Activated CD4-positive, alpha-beta T cell treated with anti-CD3 and anti-CD28 coated beads, Interleukin-10, Interleukin-2, amounts not matched to agents 100 ng/mL and 50 ng/mL, durations not matched to agents 16 hours and 8 hours (primary cell): ENCODE data around the gene ERAS.
"Not testable (repeated sequence)": the region's sequence is repeated elsewhere in the genome, so short reads cannot be mapped to it uniquely, and the experiment has no call there.

ENCODE experiments used
- DNase-seq: peaks from one replicate; pipeline ENCODE4 v3.0.0-alpha.2; 2020

The ERAS gene

DNA sequence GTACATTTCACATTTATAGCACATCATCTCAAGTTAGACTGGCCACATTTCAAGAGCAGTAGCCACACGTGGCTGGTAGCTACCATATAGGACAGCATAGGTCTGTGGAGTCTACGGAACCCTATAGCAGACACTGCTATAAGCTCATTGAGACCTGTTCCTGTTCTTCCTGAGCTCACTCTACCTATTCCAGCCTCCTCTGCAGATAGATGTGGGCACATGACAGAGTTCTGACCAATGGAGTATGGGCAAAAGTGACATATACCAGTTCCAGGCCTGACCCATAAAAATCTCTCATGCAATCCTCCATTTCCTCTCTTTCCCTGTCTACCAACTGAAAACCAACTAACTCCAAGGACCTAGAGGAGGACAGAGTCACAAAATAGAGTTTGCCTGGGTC lies 28.0 kb upstream of the ERAS start:
- no peak for DNase-seq

DNA sequence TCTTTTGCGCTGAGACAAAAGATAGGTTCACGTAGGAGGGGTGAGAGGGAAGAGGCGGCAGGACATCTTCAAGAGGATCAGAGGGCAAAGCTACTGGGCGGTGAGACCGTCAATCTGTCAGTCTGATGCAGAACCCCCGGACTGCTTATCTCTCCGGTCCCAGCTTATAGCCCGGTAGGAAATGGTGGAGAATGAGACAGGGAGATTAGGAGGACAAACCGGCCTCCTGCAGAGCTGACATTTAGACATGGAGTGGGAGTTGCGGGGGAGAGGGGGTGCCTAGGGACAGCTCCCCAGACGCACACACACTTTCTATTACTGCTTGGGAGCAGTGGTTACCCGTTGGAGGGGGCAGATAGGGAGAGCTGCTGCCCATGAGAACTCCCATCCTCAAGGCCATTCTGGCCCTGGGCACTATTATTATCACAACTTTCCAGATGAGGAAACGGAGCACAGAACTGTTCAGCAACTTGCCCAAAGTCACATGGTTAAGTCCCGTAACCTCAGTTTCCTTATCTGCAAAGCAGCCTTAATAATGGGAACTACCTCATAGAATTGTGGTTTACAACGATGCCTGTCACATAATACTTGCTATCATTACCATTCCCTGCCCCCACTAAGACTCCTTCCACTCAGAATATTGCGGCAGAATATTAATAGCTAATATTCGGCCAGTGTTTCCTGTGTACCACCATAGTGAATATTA lies 25.6 kb upstream of the ERAS start:
- DNase-seq = no peak

DNA sequence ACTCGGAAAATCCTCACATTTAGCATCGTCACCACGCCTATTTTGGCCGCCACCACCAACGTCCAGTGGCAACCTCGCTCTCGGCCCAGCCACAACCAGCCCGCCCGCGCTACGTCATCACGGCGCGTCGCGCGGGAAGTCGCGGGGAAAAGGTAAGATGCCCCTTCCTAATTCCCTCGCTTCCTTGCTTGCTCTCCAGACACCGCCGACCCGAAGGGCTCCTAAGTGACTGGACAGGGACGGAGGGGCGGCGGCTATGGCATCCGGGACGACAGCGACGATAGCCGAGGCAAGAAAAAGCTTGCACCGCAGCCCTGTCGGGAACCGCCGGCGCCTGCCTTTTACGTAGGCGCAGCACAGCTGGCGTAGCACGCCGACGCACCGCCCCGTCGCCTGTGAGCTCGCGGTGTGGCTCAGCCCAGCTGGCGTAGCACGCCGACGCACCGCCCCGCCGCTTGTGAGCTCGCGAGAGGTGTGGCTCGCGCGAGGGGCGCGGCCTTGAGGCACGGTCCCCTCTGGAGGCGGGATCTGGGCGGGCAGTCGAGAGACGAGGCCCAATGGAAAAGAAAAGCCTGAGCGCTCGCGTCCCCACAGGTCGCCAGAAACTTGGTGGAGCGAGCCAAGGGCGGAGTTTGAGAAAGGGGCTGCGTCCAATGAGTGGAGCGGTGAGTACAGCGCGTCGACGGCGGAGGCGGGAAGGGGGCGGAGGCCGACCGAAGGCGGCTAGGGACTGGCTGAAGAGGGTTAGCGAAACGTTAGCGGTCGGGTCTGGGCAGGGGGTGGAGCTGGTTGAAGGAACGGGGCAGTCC lies 24.8 kb upstream of the ERAS start, which contains the start of gene HDAC6:
HDAC6 (plus strand) TSS at position 788 of the 809 bp plus-strand sequence. CDS start 626 bp downstream, outside the sequence.
- peak; percentile 97 for DNase-seq

DNA sequence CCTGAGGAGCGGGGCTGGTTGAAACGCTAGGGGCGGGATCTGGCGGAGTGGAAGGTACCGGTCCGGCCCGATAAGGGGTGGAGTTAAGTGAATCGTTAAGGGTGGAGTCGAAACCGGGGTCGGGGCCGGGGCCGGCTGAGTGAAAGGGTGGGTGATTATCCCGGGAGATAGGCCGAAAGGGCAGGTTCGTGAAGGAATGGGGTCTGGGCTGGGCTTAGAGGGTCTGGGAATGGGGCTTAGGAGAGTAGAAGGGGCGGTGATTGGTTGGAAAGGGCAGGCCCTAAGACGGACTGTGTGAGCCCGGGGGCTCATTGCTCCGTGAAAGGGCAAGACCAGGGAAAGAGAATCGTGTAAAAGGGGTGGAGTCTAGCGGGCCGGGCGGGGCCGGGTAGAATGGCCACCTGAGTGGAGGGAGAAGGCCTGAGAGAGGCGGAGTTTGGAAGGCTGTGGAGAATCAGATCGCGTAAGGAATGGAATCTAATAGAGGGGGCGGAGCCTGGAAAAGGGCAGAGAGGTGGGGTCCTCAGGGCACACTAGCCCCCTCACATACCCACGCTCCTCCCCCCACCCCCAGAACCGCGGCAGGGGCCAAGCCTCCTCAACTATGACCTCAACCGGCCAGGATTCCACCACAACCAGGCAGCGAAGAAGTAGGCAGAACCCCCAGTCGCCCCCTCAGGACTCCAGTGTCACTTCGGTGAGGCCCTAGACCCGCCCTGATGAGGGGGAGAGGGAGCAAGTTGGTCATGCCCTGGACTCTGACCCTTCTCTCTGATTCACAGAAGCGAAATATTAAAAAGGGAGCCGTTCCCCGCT lies 24.0 kb upstream of the ERAS start:
- DNase-seq = peak; percentile 83

DNA sequence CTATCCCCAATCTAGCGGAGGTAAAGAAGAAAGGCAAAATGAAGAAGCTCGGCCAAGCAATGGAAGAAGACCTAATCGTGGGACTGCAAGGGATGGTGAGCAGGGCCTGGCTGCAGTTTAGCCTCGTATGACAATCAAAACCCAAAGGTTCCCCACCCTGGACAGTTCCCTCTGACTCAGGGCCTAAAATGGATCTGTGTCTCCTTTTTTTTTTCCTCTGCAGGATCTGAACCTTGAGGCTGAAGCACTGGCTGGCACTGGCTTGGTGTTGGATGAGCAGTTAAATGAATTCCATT lies 23.5 kb upstream of the ERAS start:
- no peak for DNase-seq

DNA sequence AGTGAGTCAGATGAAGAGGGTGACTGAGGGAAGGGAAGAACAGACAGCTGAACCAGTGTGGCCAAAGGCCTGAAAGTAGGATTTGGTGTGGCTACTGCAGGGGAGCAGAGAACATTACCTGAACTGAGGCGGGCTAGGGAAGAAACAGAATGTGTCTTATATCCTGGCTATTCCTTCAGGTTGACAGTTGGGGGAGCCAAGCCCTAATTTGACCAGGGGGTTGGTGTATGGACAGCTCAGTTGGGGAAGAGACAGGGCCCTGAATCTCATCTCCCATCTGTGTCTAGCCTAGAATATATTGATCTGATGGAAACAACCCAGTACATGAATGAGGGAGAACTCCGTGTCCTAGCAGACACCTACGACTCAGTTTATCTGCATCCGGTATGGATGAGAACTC lies 20.2 kb upstream of the ERAS start:
- DNase-seq = peak; percentile 9

DNA sequence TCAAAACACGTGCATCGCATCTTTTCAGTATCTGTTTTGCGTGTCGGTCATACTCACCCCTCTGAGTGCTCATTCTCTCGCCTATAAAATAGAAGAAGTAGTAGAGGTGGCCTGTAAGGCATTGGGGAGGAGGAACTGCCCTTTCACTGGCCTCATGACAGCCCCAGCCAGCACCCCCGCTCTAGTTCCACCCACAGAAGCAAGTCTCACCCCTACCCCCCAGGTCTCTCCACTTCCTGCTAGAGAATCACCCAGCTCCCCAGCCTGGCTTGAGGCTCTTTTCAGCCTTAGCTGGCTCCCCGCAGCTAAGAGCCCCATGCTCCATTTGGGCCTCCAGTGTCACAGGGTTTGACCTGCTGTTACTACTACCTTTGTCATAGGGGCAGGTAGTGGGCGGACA lies 12.7 kb upstream of the ERAS start:
- no peak for DNase-seq

DNA sequence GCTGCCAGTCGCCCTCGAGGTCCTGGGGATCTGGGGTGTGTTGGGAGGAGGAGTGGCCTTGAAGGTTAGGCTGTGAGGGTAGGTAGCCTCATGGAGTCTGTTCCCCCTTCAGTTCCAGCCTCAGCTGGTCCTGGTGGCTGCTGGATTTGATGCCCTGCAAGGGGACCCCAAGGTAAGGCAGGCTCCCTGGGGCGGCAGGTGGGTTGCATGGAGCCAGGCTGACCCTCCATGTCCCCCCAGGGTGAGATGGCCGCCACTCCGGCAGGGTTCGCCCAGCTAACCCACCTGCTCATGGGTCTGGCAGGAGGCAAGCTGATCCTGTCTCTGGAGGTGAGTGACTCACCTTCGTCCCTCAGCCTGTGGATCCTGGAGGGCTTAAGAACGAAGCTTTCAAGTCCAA lies 11.6 kb upstream of the ERAS start:
- DNase-seq = no peak

DNA sequence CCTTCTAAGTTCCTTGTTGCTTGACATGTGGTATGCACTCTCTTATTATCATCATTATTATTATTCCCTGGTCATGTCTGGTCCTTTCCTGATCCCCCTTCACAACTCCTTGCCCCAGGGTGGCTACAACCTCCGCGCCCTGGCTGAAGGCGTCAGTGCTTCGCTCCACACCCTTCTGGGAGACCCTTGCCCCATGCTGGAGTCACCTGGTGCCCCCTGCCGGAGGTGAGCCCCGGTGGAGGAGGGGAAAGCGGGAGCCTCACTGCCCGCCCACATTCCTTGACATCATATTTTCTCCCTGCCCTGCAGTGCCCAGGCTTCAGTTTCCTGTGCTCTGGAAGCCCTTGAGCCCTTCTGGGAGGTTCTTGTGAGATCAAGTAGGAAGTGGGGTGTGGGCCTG lies 11.0 kb upstream of the ERAS start:
- no peak for DNase-seq

DNA sequence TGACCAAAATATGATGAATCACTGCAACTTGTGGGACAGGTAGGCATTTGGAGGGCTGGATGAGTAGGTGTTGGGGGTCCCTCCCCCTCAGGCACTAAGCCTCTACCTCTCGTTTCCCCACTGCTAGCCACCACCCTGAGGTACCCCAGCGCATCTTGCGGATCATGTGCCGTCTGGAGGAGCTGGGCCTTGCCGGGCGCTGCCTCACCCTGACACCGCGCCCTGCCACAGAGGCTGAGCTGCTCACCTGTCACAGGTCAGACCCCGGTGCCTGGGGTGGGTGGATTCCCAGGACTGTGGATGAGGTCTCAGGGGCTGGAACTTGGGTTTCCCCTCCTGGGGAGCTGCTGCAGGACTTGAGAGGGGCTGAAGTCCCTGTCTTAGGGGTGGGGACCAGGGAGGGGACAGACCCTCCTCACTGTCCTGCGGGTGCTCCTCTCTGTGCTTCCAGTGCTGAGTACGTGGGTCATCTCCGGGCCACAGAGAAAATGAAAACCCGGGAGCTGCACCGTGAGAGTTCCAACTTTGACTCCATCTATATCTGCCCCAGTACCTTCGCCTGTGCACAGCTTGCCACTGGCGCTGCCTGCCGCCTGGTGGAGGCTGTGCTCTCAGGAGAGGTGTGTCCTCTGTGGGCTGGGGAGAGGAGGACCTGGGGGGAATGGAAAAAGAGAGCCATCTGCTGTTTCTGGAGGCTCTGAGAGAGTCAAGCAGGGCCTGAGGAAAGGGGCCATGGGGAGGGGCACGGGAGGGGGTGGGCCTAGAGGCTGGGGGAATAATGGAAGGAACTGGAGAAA lies 10.1 kb upstream of the ERAS start:
- no peak for DNase-seq

DNA sequence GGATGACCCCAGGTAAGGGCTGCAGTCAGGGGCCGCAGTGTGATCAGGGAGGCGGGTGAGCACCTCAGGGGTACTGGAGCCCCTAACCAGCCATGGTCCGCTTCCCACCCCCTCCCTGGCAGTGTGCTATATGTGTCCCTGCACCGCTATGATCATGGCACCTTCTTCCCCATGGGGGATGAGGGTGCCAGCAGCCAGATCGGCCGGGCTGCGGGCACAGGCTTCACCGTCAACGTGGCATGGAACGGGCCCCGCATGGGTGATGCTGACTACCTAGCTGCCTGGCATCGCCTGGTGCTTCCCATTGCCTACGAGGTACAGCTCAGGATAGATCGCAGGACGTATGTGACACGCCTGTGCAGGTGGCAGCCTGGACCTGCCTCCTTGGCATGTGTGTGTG lies 8.2 kb upstream of the ERAS start:
- DNase-seq = no peak

DNA sequence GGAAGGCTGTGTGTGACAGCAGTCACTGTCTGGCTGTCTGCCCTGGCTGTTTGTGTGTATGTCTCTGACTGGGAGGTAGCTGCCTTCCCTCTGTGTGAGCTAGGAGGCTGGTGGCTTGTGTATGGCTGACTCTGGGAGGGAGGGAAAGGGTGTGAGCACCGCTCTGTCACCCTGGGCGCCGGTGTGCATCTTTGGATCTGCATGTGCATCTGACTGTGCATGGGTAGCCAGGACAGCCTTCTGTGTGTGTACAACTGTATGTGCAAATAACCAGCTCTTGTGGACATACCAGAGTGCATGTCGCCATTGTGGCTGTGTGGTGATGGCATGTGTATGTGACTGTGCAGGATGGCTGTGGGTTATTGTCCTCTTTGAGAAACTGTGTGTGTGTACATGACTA lies 7.4 kb upstream of the ERAS start:
- no peak for DNase-seq

DNA sequence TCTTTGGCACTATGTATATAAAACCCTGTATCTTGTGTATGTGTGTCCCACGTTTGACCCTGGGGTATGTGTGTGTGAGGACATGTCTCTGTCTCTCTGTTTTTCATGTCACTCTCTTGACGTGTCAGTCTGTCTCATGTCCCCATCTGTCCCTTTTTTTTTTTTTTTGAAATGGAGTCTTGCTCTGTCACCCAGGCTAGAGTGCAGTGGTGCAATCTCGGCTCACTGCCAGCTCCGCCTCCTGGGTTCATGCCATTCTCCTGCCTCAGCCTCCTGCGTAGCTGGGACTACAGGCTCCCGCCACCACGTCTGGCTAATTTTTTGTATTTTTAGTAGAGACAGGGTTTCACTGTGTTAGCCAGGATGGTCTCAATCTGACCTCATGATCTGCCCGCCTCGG lies 6.9 kb upstream of the ERAS start:
- not testable (repeated sequence) for DNase-seq

DNA sequence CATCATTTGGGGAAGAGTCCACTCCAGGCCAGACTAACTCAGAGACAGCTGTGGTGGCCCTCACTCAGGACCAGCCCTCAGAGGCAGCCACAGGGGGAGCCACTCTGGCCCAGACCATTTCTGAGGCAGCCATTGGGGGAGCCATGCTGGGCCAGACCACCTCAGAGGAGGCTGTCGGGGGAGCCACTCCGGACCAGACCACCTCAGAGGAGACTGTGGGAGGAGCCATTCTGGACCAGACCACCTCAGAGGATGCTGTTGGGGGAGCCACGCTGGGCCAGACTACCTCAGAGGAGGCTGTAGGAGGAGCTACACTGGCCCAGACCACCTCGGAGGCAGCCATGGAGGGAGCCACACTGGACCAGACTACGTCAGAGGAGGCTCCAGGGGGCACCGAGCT lies 3.3 kb upstream of the ERAS start:
- DNase-seq = no peak

DNA sequence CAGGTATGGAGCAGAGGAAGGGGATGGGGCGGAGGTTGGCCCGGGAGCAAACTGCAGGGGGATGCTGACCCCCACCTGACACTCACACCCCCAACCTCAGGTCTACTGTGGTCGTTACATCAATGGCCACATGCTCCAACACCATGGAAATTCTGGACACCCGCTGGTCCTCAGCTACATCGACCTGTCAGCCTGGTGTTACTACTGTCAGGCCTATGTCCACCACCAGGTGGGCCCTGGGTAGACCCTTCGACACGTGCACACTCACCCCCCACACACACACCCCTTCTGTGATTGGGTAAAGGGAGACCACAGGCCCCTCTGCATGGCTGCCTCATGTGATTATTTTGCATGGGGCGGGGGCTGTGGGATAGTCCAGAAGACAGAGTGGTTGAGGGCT lies 2.2 kb upstream of the ERAS start:
- no peak for DNase-seq

DNA sequence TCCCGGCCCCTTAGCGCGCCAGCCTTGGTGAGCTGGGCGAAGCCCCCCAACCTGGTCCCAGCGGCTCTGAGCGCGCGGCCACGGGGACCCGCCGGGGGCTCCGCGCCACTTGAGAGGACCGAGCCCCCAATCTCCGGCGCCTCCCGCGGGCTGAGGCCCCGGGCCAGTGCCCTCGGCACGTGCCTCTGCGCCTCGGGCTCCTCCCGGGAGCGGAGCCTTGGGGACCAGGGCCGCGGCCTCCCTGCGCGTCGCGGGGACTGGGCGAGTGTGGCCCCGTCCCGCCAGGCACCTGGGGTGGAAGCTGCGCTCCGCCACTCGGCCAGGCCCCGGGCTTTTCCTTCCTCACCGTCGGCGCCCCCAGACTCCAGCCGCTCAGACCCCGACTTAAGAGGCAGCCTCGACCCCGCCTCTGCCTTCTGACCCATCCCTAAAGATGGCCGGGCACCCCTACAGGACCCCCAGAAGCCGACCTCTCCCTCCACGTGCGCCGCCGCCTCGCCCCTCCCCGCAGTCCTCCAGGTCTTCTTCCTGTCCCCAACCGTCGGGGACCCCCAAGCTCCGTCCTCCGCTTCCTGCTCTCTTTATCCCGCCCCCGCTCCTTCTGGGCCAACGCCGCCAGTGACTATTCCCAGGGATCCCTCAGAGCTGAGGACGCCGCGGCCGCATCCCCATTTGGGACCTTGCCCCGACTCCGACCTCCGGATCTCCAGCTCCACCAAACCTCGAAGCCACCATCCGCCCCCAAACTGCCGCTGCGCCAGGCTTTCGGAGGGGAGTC lies 752 bp downstream of the ERAS start:
- no peak for DNase-seq

DNA sequence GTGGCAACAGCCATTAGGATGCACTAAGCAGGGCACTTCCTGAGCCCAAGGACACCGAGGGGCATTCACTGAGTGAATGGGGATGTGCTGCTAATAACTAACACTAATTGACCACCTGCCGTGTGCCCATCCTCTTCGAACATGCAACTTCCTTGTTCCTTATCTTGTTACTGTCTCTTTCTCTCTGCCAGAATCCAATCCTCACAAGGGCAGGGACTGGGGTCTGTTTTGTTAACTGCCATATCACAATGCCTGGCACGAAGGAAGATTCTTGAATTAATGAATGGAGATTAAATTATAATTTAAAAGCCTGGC lies 1.3 kb downstream of the ERAS start:
- no peak for DNase-seq

DNA sequence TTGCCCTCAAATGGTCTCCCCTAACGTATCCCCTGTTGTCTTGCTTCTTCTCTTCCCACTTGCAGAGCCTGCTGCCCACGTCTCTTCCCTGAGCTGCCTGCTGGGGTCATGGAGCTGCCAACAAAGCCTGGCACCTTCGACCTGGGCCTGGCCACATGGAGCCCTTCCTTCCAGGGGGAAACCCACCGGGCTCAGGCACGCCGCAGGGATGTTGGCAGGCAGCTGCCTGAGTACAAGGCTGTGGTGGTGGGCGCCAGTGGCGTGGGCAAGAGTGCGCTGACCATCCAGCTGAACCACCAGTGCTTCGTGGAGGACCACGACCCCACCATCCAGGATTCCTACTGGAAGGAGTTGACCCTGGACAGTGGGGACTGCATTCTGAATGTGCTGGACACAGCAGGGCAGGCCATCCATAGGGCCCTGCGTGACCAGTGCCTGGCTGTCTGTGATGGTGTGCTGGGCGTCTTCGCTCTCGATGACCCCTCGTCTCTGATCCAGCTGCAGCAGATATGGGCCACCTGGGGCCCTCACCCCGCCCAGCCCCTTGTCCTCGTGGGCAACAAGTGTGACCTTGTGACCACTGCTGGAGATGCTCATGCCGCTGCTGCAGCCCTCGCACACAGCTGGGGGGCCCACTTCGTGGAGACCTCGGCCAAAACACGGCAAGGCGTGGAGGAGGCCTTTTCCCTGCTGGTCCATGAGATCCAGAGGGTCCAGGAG lies 2.9 kb downstream of the ERAS start:
- no peak for DNase-seq

DNA sequence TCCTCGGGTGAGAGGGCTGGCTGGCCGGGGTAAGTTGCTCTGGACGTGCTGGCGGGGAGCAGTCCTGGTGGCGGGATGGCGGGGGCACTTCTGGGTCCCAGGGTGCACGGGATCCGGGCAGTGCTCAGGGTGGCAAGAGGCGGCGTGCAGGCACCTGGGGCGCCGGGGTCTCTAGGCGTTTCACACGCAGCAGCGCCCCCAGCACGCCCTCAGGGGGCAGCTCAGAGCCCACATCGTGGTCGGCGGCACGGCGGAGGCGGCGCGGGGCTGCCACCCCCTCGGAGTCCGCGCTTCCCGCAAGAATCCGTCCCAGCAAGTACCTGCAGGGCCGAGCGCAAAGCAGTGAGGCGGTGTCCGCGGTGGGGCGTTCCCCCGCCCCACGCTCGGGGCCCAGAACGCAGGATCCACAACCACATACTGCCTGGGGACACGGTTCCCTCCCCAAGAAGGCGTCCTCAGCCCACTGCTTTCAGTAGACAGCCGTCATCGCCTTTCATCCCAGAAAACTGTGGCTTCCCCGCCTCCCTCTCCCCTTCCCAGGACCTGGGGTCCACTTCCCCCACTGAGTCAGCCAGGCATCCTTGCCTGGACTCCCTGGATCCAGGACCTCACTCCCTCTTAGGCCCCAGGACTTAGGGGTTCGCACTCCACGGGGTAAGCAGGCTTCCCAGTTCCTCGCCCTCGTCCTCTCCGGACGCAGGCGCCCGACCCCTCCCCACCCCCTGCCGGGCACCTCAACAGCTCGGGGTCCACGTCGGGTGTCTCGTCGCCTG lies 5.0 kb downstream of the ERAS start:
- DNase-seq = no peak

DNA sequence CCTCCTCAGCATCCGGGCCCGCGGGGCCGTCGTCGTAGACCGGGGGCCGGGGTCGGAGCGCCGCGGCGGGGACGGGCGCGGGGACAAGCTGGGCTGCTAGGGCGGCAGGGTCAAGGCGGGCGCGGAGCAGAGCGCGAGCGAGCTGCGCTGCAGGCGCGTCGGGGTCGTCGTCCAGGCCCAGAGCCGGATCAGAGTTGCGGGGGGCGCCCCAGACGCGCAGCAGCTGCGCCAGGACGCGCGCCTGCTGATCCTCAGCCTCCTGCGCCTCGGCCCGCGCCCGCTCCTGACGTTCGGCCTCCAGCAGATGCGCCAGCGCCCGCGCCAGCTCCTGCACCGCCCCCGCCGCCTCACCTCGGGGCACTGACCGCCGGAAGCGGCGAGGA lies 5.6 kb downstream of the ERAS start:
- no peak for DNase-seq

DNA sequence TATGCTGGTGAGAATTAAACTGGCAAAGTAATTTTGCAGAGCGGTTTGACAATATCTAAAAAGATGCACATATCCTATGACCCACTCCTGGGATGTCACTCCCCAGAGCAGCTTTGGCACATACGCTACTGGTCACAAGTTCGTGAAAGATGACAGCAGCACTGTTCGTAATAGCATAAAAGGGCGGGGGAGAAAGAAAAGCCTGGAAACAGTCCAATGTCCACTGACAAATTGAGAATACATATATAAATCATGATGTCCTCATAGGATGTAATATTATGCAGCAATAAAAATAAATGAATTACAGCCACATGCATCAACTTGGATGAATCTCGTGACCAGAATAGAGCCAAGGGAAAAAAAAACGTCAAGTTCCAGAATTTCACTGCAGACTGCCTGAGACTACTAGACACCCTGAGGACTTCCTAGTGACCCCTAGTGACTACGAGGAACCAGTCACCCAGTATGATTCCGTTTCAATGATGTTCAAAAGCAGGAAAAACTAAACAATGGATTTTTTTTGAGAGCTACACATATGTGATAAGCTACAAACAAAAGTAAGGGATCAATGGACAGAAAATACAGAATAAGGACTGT lies 7.3 kb downstream of the ERAS start:
- DNase-seq = no peak
